HG02623 (cell line): ENCODE measurements around the gene ZYX.
"Not testable (repeated sequence)": the region's sequence is repeated elsewhere in the genome, so short reads cannot be mapped to it uniquely, and the experiment has no call there.

Experiments
- ATAC-seq: cut with Tn5 transposase; IDR thresholded peaks from one replicate; pipeline ENCODE4 v1.9.1; 2021; ENCODE audit warnings: moderate library complexity; ENCODE audit not compliant: unreplicated experiment

ZYX gene

DNA sequence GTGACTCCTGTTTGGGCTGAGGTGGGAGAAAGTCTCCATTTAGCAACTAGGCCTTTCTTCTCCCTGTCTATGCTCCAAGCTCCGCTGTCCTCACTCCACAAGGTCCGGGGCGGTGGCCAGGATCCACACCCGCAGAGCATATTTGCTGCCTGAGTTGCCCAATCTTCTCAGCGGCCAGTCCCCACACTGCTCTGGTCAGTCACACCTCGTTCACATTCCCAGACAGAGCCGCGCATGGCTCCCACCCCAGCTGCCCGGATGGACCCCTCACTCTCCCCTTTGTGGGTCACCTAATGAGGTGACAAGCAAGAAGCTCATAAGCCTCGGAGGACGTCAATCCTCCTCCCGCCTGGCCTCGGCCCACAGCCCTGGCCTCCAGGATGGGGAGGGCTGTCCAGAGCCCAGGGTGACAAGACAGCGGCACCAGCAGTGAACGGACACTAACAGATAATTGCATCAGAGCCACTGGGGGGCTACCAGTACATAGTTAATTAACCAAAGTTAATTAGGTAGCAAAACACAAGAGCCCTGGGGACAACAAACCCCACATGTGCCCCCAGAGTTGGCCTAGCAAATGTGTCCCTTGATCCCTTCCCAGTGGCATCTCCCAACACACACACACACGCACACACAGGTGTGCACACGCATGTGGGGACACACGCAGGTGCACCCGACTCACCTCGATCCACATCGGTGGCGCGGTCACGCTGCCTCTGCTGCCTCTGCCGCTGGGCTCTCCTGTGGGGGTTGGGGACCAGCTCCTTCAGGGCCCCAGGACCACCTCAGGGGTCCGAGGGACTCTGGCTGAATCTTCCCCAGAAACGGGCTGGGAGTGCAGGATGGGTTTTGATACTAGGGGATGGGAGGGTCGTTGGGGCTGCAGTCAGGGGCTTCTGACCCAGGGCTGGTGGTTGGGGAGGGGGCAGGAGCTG lies 15.7 kb downstream of the ZYX start:
- ATAC-seq = no peak

GRCh38 chr7:143397710-143398530 lies 16.8 kb downstream of the ZYX start:
- ATAC-seq = no peak

DNA sequence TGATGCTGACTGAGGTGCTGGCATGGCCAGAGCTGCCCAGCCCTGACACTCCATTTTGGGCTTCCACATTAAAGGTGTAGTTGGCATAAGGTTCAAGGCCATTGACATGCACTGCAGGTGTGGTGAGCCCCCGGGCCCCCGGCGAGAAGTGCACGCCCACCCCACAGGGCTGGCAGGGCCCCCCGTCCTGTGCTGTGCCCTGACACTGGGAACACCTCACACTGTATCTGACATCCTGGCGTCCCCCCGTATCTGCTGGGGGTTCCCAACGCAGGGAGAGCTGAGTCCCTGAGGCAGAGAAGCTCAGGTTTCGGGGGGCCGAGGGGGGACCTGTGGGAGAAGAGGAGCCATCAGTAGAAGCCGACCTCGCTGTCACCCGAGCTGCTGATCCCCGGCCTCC lies 17.5 kb downstream of the ZYX start:
- no peak for ATAC-seq

- ATAC-seq = no peak
These were observed 18.0 kb downstream of the ZYX start for GRCh38 chr7:143399151-143399550.

DNA sequence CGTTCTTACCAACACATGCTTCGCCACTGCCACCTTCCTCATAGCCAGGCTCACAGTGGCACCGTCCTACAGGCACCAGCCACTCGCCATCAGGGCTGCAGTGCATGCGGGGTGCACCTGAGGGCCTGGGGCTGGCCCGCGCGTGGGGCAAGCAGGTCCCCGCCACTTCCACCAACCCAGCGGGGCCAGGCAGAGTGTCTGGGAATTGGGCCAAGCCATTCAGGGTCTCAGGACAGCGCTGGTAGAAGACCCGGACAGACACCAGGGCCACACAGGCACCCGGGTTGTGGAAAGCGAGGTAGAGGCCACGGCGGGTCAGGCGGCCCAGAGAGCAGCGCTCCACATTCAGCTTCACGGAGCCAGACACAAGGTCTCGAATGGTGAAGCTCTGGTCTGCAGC lies 18.5 kb downstream of the ZYX start:
- no peak for ATAC-seq

GRCh38 chr7:143401265-143401664 lies 20.1 kb downstream of the ZYX start:
- ATAC-seq = no peak

DNA sequence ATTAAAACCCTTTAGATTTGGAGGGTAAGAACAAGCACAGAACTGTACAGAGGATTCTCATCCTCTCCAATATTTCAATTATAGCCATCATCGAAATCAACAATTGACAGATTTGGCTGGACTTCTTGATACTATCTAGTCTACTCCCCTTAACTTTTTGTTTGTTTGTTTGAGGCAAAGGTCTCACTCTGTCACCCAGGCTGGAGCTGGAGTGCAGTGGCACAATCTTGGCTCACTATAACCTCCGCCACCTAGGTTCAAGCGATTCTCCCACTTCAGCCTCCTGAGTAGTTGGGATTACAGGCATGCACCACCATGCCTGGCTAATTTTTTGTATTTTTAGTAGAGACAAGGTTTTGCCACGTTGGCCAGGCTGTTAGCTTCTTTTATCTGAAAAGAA lies 21.1 kb downstream of the ZYX start:
- ATAC-seq = not testable (repeated sequence)

DNA sequence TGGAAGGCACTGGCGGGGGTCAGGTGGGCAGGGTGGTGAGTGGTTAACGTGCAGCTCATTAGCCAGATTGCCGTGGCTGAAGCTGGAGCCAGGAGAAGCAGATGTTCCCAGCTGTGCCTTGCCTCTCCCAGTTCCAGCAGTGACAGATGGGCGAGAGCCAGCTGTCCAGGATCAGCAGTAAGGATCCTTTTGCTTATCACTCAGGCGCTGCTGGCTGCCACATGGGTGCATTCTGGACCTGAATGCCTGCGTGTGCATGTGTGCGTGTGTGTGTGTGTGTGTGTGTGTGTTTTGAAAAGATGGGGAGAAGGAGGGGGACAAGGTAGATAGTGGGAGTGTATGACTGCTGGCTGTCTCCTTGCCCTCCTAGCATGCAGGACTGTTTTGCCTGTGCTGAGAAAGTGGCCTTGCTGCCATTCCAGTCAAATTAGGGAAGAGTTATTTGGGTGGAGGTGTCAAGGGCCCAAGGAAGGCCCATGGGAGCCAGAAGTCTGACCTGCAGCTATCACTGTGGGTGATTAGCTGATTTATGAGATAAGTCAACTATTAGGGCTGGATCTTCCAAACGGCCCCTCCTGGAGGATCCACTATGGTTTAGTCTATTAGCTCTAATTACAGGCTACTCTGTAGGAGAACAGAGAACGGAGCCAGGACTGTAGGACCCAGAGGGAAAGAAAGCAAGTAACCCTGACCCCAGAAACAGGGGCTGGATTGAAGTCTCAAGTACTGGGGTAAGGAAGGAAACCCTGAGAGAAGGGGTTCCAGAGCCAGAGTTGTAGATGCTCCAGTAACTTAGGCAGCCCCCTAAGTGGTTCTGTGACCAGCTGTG lies 24.2 kb downstream of the ZYX start:
- no peak for ATAC-seq

DNA sequence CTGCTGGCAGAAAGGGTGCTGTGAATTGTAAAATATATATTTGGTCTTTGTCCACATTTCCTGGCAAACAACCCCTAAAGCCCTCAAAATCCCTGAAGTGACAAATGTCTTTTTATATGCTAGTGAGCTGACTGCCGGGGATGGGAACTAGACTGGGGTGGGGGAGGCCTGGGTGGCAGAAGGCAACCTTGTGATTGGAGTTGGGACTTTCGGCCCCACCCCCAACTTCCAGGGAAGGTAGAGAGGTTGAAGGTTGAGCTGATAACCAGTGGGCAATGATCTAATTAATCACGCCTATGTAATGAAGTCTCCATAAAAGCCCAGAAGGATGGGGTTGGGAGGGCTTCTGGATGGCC lies 24.8 kb downstream of the ZYX start:
- ATAC-seq = no peak

- no peak for ATAC-seq
These were observed 26.4 kb downstream of the ZYX start for GRCh38 chr7:143407287-143408251.

GRCh38 chr7:143408252-143408685 lies 27.1 kb downstream of the ZYX start:
- ATAC-seq = no peak

GRCh38 chr7:143408686-143409561 lies 27.8 kb downstream of the ZYX start, which contains the start of gene EPHA1:
EPHA1 (minus strand) TSS chr7:143408856; CDS start chr7:143408805, 51 bp downstream.
- no peak for ATAC-seq

DNA sequence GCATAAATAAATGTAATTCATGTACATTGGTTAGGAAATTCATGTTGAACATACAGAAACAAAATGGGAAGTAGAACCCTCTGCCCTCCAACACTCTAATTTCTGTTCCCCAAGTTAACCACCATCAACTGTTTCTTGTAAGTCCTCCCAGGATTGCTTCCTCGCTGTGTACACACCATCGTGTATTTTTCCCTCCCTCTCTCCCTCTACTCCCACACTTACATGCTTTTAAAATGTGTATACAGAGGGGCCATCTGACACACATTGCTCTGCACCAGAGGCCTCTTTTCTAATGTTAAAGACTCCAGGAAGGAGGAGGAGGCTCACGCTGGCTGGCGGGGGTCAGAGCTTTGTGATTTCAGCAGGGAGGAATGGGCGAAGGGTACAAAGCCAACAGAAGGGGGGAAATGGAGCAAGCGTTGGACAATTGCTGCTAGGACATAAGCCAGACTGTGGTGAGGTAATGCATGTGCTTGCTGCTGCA lies 29.4 kb downstream of the ZYX start:
- no peak for ATAC-seq

- ATAC-seq = no peak
These were observed 31.0 kb downstream of the ZYX start for GRCh38 chr7:143411976-143412708.

DNA sequence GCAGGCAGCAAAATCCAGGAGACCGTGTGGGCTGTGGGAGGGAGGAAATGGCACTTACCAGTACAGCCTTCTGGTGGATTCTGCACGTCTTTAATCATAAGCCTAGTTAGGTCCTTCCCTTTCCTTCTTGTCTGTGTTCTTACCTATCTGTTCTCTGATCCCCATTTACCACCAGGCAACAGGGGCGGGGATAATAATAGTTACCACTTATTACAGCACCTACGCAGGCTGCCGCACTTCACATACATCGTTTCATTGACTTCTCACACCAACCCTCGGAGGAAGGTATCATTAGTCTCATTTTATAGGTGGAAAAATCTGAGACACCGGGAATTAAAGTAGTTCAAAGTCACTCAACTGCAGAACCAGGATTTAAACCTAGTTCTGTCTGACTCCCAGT lies 32.0 kb downstream of the ZYX start:
- no peak for ATAC-seq

GRCh38 chr7:143415209-143415608 lies 34.1 kb downstream of the ZYX start:
- ATAC-seq = not testable (repeated sequence)

GRCh38 chr7:143415742-143416397 lies 34.7 kb downstream of the ZYX start:
- ATAC-seq = no peak
